T-helper 1 cell treated with Interleukin-12 subunit alpha and Interleukin-12 subunit beta and Interleukin-4 antibody, amounts not matched to agents 30 ng/mL and 1 ng/mL, for 36 hours (primary cell): ENCODE results near the gene GTF2F2. TPM values are rescaled to one million over a fixed set of nuclear protein-coding genes. Genes with fewer than 3 reads are reported as not detected.
"Not testable (repeated sequence)": the region's sequence is repeated elsewhere in the genome, so short reads cannot be mapped to it uniquely, and the experiment has no call there.

Experiments used
- intact Hi-C: fragments of 100-400 bp; cut with micrococcal nuclease; formaldehyde crosslinking; loops from one replicate; pipeline ENCODE4 v1.15.1; 2024
- total RNA-seq: library from RNA; stranded (reverse); gene quantifications from 2 replicates; pipeline ENCODE4 v1.2.3, GENCODE V29; 2022

The GTF2F2 gene
- total RNA-seq, 1 donor from 2014 or later: 21.1 TPM

DNA sequence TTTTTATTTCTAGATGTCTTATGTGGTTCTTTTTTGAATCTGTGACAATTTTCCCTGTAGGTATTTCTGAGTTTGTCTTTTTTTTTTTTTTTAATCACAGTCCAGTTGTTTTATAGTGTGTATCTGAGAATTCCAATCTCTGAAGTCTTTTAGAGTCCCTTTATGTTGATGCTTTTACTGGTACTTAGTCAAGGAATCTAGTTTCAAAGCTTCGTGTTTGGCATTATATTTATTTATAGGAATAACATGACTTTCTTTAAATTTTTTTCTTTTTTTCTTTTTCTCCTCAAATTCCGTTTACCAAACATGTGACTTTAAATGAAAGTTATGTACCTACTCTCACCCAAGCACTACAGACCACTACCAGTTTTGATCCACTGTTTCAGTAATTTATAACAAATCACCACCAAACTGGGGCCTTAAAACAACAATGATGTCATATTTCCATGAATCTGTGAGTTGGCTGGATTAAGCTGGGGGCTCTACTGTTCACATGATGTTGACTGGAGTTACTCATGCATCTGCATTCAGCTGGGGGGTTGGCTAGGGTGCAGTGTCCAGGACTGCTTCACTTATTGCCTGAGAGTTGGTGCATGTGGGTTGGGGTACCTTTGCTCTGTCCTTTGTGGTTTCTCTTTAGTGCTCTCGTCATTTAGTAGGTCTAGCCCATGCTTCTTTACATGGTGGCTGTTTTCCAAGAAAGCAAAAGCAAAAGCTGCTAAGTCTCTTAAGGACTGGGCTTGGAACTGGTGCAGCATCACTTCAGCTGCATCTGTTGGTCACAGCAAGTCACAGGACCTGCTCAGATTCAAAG, 58.2 kb downstream of the GTF2F2 start:
- intact Hi-C loops: no loop called here

DNA sequence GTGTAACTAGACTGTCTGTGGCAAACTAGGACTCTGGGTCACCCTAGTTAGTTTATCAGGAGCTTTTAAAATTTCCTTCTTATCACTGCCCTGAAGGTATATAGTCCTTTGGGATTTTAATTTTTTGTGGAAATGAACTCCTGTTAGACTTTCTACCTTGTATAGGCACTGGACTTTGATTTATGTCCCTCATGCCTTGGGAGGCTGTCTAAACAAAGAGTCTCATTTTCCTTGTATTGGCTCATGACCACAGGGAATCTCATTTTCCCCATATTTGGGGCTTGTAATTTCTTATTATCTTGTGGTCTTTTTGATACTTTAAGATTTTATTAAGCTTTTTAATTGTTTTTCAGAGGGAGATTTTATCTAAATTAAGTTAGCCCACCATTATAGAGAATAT, 59.1 kb downstream of the GTF2F2 start:
- intact Hi-C loops: no loop called here

GRCh38 chr13:45180303-45180702, 60.0 kb downstream of the GTF2F2 start:
- intact Hi-C loops: no loop called here

- intact Hi-C loops: no loop called here
Observed at GRCh38 chr13:45180713-45181601, 60.6 kb downstream of the GTF2F2 start.

DNA sequence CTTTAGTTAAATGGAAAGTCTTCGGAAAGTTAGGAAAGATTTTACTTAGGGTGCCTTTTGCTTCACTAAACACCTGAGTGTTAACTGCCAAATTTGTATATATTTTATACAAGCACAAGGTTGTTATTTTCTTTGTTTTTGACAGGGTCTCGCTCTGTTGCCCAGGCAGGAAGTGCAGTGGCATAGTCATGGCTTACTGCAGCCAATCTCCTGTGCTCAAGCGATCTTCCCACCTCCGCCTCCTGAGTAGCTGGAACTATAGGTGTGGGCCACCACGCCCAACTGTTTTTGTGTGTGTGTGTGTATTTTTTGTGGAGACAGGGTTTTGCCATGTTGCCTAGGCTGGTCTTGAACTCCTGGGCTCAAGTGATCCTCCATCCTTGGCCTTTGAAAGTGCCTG, 64.4 kb downstream of the GTF2F2 start:
- intact Hi-C loops: no loop called here

GRCh38 chr13:45185286-45185685, 65.0 kb downstream of the GTF2F2 start:
- intact Hi-C loops: no loop called here

DNA sequence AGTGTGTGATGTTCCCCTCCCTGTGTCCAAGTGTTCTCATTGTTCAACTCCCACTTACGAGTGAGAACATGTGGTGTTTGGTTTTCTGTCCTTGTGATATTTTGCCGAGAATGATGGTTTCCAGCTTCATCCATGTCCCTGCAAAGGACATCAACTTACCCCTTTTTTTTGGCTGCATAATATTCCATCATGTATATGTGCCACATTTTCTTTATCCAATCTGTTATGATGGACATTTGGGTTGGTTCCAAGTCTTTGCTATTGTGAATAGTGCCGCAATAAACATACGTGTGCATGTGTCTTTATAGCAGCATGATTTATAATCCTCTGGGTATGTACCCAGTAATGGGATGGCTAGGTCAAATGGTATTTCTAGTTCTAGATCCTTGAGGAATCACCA, 68.8 kb downstream of the GTF2F2 start:
- intact Hi-C loops: not testable (repeated sequence)

- intact Hi-C loops: not testable (repeated sequence)
Observed at GRCh38 chr13:45189511-45189910, 69.2 kb downstream of the GTF2F2 start.

DNA sequence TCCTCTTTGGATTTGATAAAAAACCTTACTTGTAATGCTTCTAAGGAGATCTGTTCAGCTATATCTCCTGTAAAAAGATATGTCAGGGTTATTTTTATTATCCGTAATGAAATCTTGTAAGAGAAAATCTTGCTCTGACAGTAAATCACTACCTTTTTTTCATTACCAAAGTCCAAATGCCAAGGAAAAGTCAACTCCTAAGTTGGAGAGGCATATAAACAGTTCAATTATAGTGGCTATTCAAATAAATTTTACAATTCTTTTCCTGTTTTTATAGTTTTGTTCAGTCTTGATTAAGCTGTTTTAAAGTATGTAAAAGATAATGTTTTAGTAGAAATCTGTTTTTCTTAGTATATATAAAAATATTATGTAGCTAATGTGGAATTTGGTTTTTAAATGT, 71.6 kb downstream of the GTF2F2 start:
- intact Hi-C loops: no loop called here

GRCh38 chr13:45194081-45194939, 74.0 kb downstream of the GTF2F2 start:
- intact Hi-C loops: no loop called here

- intact Hi-C loops: no loop called here
Observed at GRCh38 chr13:45195421-45195820, 75.1 kb downstream of the GTF2F2 start.

GRCh38 chr13:45196096-45196495, 75.8 kb downstream of the GTF2F2 start:
- intact Hi-C loops: no loop called here

DNA sequence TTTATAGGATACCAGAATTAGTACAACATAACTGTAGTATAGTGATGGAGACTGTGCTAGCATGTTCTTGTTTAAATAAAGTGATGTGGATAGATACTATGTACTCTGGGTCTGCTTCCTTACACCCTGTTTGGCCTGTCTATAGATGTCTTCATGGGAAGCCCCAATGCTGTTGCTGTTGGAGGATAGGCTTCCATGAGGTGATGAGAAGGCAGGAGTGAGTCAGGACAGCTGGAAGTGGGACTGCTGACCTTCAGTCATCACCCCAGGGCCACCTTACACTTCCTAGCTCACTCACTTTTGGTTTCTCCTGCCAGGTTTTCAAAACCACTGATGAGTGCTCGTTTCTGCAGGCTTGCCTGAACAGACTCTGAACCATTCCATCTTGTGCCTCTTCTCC, 76.3 kb downstream of the GTF2F2 start:
- intact Hi-C loops: no loop called here

GRCh38 chr13:45198041-45198440, 77.7 kb downstream of the GTF2F2 start:
- intact Hi-C loops: no loop called here

- intact Hi-C loops: no loop called here
Observed at GRCh38 chr13:45198924-45199323, 78.6 kb downstream of the GTF2F2 start.

GRCh38 chr13:45199711-45200110, 79.4 kb downstream of the GTF2F2 start:
- intact Hi-C loops: no loop called here

- intact Hi-C loops: no loop called here
Observed at GRCh38 chr13:45200701-45201232, 80.5 kb downstream of the GTF2F2 start, which contains the start of gene KCTD4. TSS of gene KCTD4 (minus strand) at chr13:45201045. CDS start at chr13:45194567, 6,478 bp downstream.

DNA sequence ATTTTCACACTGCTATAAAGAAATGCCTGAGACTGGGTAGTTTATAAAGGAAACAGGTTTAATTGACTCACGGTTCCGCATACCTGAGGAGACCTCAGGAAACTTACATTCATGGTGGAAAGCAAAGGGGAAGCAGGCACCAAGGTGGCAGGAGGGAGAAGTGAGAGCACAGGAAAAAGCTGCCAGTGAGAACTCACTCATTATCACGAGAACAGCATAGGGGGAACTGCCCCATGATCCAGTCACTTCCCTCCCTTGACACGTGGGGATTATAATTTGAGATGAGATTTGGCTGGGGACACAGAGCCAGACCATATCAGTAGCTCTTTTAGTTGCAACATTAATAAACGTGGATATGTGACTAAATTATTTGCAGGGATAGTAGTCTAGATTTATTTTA, 84.8 kb downstream of the GTF2F2 start:
- intact Hi-C loops: no loop called here

DNA sequence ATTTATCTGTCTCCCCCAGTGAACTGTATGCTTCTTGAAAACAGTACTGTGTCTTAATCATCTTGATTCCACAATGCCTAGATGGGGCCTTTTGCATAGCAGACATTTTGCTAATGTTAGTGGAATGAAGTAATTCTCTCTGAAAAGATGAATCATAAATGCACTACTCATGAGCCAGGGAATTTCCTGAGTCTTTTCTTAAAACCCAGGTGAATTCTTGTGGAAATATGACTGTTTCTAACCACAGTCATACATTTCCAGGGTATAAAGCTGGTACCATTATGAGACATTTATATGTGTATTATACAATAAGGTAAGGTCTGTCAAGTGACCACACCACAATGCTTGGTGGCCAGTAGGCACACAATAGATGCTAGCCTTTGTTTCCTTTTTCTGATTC, 86.0 kb downstream of the GTF2F2 start:
- intact Hi-C loops: no loop called here

- intact Hi-C loops: no loop called here
Observed at GRCh38 chr13:45207319-45207718, 87.0 kb downstream of the GTF2F2 start.

- intact Hi-C loops: no loop called here
Observed at GRCh38 chr13:45208132-45208531, 87.8 kb downstream of the GTF2F2 start.
